Hair follicle dermal papilla cell (primary cell): ENCODE data around the gene OBP2B. TPM values are rescaled to one million over a fixed set of nuclear protein-coding genes. Genes with fewer than 3 reads are reported as not detected.

ENCODE experiments used
- total RNA-seq: library from RNA; depleted of rRNA; stranded (reverse); fragments of >200 nt; gene quantifications from 2 replicates; pipeline ENCODE4 v1.2.3, GENCODE V29; 2012

The OBP2B gene, protein sequence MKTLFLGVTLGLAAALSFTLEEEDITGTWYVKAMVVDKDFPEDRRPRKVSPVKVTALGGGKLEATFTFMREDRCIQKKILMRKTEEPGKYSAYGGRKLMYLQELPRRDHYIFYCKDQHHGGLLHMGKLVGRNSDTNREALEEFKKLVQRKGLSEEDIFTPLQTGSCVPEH
- not detected in 2 replicates for total RNA-seq

DNA sequence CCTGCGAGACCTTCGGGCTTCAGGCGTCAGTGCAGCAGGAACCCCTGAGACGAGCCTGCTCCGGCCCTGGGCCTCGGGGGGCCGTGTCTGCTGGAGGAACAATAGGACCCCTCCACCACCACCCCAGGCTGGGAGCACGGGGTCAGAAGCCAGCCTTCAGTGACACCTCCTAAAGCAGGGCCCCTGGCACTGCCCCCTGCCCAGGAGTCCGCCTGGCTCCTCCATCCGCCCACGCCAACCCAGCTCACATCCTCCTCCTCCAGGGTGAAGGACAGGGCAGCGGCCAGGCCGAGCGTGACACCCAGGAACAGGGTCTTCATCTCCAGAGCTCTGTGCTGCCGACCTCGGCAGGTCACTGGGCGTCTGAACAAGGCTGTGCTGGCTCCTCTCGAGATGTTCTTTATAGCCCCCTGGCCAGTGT lies at the start of gene OBP2B:
OBP2B (minus strand) TSS at position 371 of the 421 bp plus-strand sequence; CDS start at position 320, 51 bp downstream.

DNA sequence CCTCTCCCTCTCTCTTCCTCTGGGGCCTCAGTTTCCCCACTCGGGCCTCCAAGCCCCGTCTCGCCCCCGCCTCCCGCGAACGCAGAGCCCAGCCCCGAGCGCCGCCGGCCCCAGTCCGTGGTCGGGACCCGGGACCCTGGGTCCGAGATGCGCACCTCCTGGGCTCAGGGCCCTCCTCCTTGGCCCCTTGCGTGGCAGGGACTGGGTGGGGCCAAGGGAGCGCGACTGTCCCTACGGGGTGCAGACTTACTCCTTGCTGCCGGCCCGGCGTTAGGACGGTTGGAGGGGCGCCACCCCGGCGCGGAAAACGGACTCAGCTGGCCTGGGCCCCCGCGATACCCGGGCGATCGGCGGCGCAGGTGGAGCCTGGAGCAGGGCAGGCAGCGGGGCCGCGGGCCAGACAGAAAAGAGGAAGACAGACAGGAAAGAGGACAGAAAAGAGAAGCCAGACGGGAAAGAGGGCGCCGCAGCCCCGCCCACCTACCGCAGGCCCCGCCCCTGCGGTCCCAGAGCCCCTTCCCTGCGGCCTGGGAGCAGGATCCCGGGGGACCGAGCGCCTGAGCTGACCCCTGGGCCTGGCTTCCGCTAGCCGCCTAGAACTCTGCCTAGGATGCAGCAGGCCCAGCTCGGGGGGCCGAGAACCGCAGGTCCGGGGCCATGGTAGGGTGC lies 45.4 kb downstream of the OBP2B start, which contains the start of gene GBGT1:
GBGT1 (minus strand) TSS at position 411 of the 669 bp plus-strand sequence. CDS start 1,502 bp downstream, outside the sequence.

Other genes starting within 250 kb of the OBP2B start
- gene GFI1B, start 230.6 kb downstream of the OBP2B start, total RNA-seq: not detected in 2 replicates
- gene GTF3C5, start 178.3 kb downstream of the OBP2B start, total RNA-seq: 39.1 and 49.1 TPM in 2 replicates
- gene CEL, start 147.3 kb downstream of the OBP2B start, total RNA-seq: under 0.01 TPM in 1 of 2 replicates, not detected in the other
- 32.0 and 34.5 TPM in 2 replicates for gene RALGDS, start 88.0 kb downstream of the OBP2B start, total RNA-seq
- gene GBGT1, start 45.3 kb downstream of the OBP2B start, total RNA-seq: 5.8 and 7.2 TPM in 2 replicates
- not detected in 2 replicates for gene ABO, start 66.0 kb upstream of the OBP2B start, total RNA-seq
- 9.7 and 10.1 TPM in 2 replicates for gene SURF6, start 126.9 kb upstream of the OBP2B start, total RNA-seq
- 17.4 and 21.3 TPM in 2 replicates for gene MED22, start 138.9 kb upstream of the OBP2B start, total RNA-seq
- gene RPL7A, start 139.0 kb upstream of the OBP2B start, total RNA-seq: 1,307 and 1,371 TPM in 2 replicates
- 19.6 and 19.8 TPM in 2 replicates for gene SURF1, start 147.2 kb upstream of the OBP2B start, total RNA-seq
- 8.8 and 11.1 TPM in 2 replicates for gene SURF2, start 147.3 kb upstream of the OBP2B start, total RNA-seq
- gene SURF4, start 166.8 kb upstream of the OBP2B start, total RNA-seq: 424 and 466 TPM in 2 replicates
- 0.61 and 1.3 TPM in 2 replicates for gene STKLD1, start 167.1 kb upstream of the OBP2B start, total RNA-seq
- 14.6 and 15.2 TPM in 2 replicates for gene REXO4, start 208.8 kb upstream of the OBP2B start, total RNA-seq
- gene ADAMTS13, start 213.1 kb upstream of the OBP2B start, total RNA-seq: 1.8 and 2.4 TPM in 2 replicates